Measurements from ENCODE around the gene FFAR2.
A peak's percentile ranks its signal among the peaks of the same experiment; 100 is the strongest.

The FFAR2 gene

GRCh38 chr19:35491836-35492360 lies 43.8 kb downstream of the FFAR2 start:
- DNase-seq = no peak

DNA sequence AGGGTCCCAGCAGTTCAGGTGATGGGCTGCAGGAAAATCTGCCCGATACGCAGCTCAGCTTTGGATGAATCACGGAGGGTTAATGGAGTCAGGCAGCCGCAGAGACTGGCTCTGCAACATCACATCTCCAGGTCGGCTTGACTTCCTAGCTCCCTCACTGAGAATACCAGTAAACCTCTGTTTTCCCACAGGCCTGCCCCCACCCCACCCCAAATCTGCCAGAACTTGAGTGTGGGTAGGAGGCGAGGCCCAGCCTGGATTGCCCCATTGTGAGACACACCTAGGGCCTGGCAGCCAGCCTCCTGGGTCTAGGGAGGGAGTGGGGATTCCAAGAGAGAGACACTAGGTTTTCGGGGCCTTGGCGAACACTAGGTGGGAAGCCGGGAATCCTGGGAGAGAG lies 45.9 kb downstream of the FFAR2 start:
- DNase-seq = no peak

DNA sequence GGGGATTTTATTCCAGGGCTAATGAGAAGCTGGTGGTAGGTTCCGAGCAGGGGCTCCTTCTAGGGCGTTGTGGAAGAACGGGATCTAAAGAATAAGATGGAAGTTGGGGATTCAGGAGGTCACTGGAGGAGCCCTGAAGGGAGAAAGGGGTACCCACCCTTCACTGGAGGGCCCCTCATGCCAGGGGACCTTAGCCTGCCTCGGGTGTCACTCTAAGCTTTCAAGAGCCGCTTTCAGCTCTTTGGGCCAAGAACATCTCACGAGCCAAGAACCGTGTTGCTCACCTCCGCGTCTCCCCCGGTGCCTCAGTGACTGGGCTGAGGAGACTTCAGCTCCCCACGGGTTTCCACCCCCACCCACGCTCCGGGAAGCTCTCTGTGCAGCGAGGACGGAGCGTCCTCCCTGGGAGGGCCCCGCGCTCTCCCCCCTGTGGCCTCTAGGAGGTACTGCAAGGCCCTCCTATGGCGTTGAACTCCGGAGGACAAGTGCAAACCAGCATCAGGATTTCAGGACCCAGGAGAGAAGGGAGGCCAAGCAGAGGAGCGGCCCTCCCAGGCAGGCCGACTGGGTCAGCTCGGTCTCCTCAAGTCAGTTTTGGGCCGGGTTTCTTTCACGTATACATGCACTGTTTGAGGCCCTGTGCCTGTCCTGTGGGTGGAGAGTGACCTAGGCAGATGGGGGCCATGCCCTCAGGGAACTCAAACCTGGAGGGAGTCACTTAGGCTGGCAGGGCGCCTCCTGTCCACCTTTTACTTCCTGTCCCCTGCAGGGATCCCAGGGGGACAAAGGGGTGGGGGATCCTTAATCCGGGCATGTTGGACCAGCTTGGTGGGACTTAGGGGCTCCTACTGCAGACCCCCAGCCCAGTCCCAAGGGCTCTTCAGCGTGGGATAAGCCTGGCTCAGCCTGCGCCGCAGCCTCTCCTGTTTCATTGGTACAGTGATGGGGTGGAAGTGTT lies 47.3 kb downstream of the FFAR2 start:
- peak; percentile 84 for DNase-seq

GRCh38 chr19:35497406-35497805 lies 49.3 kb downstream of the FFAR2 start:
- no peak for DNase-seq

DNA sequence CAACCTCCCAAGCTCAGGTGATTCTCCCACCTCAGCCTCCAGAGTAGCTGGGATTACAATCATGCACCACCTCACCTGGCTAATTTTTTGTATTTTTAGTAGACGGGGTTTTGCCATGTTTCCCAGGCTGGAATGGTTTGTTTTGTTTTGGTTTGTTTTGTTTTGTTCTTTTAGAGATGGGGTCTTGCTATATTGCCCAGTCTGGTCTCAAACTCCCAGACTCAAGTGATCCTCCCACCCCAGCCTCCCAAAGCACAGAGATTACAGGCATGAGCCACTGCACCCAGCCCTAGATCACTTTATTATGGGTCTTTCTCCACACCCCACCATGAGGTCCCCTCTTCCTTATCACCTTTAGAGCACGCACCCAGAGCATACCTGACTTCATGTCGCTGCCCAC lies 50.2 kb downstream of the FFAR2 start:
- DNase-seq = no peak

GRCh38 chr19:35498984-35499527 lies 51.0 kb downstream of the FFAR2 start:
- DNase-seq = no peak

- no peak for DNase-seq
Measured at GRCh38 chr19:35500611-35501010, 52.6 kb downstream of the FFAR2 start.
